Caco-2 (cell line): ENCODE results near the gene KRTAP10-6. TPM values are rescaled to one million over a fixed set of nuclear protein-coding genes. Genes with fewer than 3 reads are reported as not detected.

ENCODE experiments used
- BruUV-seq: library from RNA; stranded (reverse); fragments of 400-500 nt; replicated peaks from 2 replicates; lab custom pipeline; 2021; lab: Mats Ljungman, UMichigan
- CTCF ChIA-PET: fragments of 300-600 bp; sonication (Branson Sonifier 250); formaldehyde crosslinking; loops from one replicate; lab custom pipeline; 2022; ENCODE audit warnings: antibody characterized with exemption; lab: Charles Lee
- POLR2A ChIA-PET: fragments of 300-600 bp; sonication (Branson Sonifier 250); formaldehyde crosslinking; loops from one replicate; lab custom pipeline; 2022; ENCODE audit warnings: antibody characterized with exemption; lab: Charles Lee
- DNase-seq, 2 experiments: peaks; one replicate each; pipeline versions ENCODE4 v3.0.0 to v3.0.0-alpha.2; 2020 to 2022
- H3K27me3 ChIP-seq: replicated peaks from 2 replicates; pipeline ENCODE4 v1.6.0; 2011; ENCODE audit warnings: low read length; ENCODE audit not compliant: control insufficient read depth, insufficient read depth
- H3K36me3 ChIP-seq: 2 replicates; pipeline ENCODE4 v1.5.1; 2011; ENCODE audit warnings: low read length; ENCODE audit not compliant: control insufficient read depth, insufficient read depth
- H3K4me1 ChIP-seq: fragments of 250-450 bp; sonication (Bioruptor Pico); 2 replicates; pipeline ENCODE4 v1.5.1; 2020; ENCODE audit warnings: mild to moderate bottlenecking
- H3K4me3 ChIP-seq: 2 replicates; pipeline ENCODE4 v1.5.1; 2011; ENCODE audit warnings: low read depth, mild to moderate bottlenecking, control low read depth, low read length
- H3K9me3 ChIP-seq: fragments of 250-450 bp; sonication (Bioruptor Pico); 2 replicates; pipeline ENCODE4 v1.5.1; 2020; ENCODE audit warnings: mild to moderate bottlenecking, moderate library complexity
- H3K27ac Mint-ChIP-seq: one replicate; pipeline ENCODE4 v1.8.0; 2022; ENCODE audit warnings: mixed read lengths; ENCODE audit not compliant: unreplicated experiment
- H3K27me3 Mint-ChIP-seq: one replicate; pipeline ENCODE4 v1.8.0; 2022; ENCODE audit warnings: mixed read lengths; ENCODE audit not compliant: insufficient read depth, unreplicated experiment
- H3K36me3 Mint-ChIP-seq: one replicate; pipeline ENCODE4 v1.8.0; 2022; ENCODE audit warnings: mild to moderate bottlenecking, mixed read lengths; ENCODE audit not compliant: insufficient read depth, unreplicated experiment
- H3K4me1 Mint-ChIP-seq: one replicate; pipeline ENCODE4 v1.8.0; 2022; ENCODE audit warnings: low read depth, mixed read lengths; ENCODE audit not compliant: unreplicated experiment
- H3K4me3 Mint-ChIP-seq: one replicate; pipeline ENCODE4 v1.8.0; 2022; ENCODE audit warnings: mild to moderate bottlenecking, moderate library complexity, mixed read lengths; ENCODE audit not compliant: unreplicated experiment
- H3K9me3 Mint-ChIP-seq: one replicate; pipeline ENCODE4 v1.8.0; 2022; ENCODE audit warnings: mixed read lengths; ENCODE audit not compliant: unreplicated experiment
- CTCF ChIP-seq, 2 experiments: fragments of 200-600 bp in 1 of 2; IDR thresholded peaks; 1 replicate in 1 of 2; 2 replicates in 1 of 2; pipeline versions ENCODE4 v1.5.1 to v1.8.0; 2011 to 2022; ENCODE audit warnings: antibody characterized with exemption in 1 of 2, control low read depth in 1 of 2, inconsistent platforms in 1 of 2, low read depth in 1 of 2, low read length in 1 of 2, mild to moderate bottlenecking in 1 of 2, moderate library complexity in 1 of 2; ENCODE audit not compliant: insufficient read depth in 1 of 2, severe bottlenecking in 1 of 2, unreplicated experiment in 1 of 2
- intact Hi-C: fragments of 100-400 bp; cut with micrococcal nuclease; formaldehyde crosslinking; loops from one replicate; pipeline ENCODE4 v1.10.0; 2022; ENCODE audit not compliant: unreplicated experiment
- total RNA-seq: library from RNA; stranded (reverse); gene quantifications from 2 replicates; pipeline ENCODE4 v1.2.3, GENCODE V29; 2022

The KRTAP10-6 gene
- total RNA-seq, 1 experiment from 2014 or later = not detected

GRCh38 chr21:44616591-44616926 is 24.3 kb upstream of the KRTAP10-6 start:
- H3K4me1 Mint-ChIP-seq = no peaks in the 10 kb centered on the region
- no peak for TF ChIP-seq CTCF (IDR thresholded peaks at IDR 0.05; ENCODE audit: insufficient read depth in 1 of 2, low read depth in 1 of 2, low read length in 1 of 2, severe bottlenecking in 1 of 2, unreplicated experiment in 1 of 2)
- no peak overlapping the region for H3K4me3 Mint-ChIP-seq
- Histone ChIP-seq H3K4me1 (no peaks in the 10 kb centered on the region), H3K36me3 (no peaks in the 10 kb centered on the region), H3K4me3 (no peak overlapping the region), H3K27me3 (no peaks in the 10 kb centered on the region), H3K9me3 (peaks cover 12% of the 10 kb centered on the region; the same call in 1 of the 2 replicates)
- peaks cover 6% of the 10 kb centered on the region for H3K27me3 Mint-ChIP-seq
- H3K36me3 Mint-ChIP-seq = no peaks in the 10 kb centered on the region
- ChIA-PET CTCF (no interaction called here), POLR2A (no interaction called here)
- intact Hi-C loops = no loop called here
- no TSS peak for BruUV-seq
- no peak overlapping the region for H3K27ac Mint-ChIP-seq
- DNase-seq = no peak
- H3K9me3 Mint-ChIP-seq = peaks cover 35% of the 10 kb centered on the region

- no peak for DNase-seq
- no peaks in the 10 kb centered on the region for H3K4me1 ChIP-seq
- Mint-ChIP-seq H3K4me1 (no peaks in the 10 kb centered on the region), H3K27ac (no peak overlapping the region), H3K9me3 (peaks cover 40% of the 10 kb centered on the region), H3K36me3 (no peaks in the 10 kb centered on the region), H3K27me3 (peaks cover 6% of the 10 kb centered on the region), H3K4me3 (no peak overlapping the region)
- peaks cover 15% of the 10 kb centered on the region; the same call in 1 of the 2 replicates for H3K9me3 ChIP-seq
- no TSS peak for BruUV-seq
- no peaks in the 10 kb centered on the region for H3K27me3 ChIP-seq
- no peak overlapping the region for H3K4me3 ChIP-seq
- no peaks in the 10 kb centered on the region for H3K36me3 ChIP-seq
- TF ChIP-seq CTCF (IDR thresholded peaks at IDR 0.05; ENCODE audit: insufficient read depth in 1 of 2, low read depth in 1 of 2, low read length in 1 of 2, severe bottlenecking in 1 of 2, unreplicated experiment in 1 of 2) = no peak
- POLR2A ChIA-PET = no interaction called here
- CTCF ChIA-PET = interaction anchor here (0.7 kb wide), 1 partner anchor 270 kb away, joined by 4 read pairs; no protein-coding TSS in a partner anchor
- intact Hi-C loops = no loop called here
These were observed 23.7 kb upstream of the KRTAP10-6 start for GRCh38 chr21:44615911-44616590.

GRCh38 chr21:44615466-44615865 is 23.2 kb upstream of the KRTAP10-6 start:
- Histone ChIP-seq H3K36me3 (no peaks in the 10 kb centered on the region), H3K4me3 (no peak overlapping the region), H3K9me3 (peaks cover 13% of the 10 kb centered on the region; the same call in 1 of the 2 replicates), H3K27me3 (no peaks in the 10 kb centered on the region), H3K4me1 (no peaks in the 10 kb centered on the region)
- POLR2A ChIA-PET = no interaction called here
- no peak for DNase-seq
- BruUV-seq = no TSS peak
- CTCF ChIA-PET = interaction anchor here (0.7 kb wide), 1 partner anchor 271 kb away, joined by 4 read pairs; no protein-coding TSS in a partner anchor
- Mint-ChIP-seq H3K27me3 (peaks cover 6% of the 10 kb centered on the region), H3K4me1 (no peaks in the 10 kb centered on the region), H3K9me3 (peaks cover 40% of the 10 kb centered on the region), H3K27ac (no peak overlapping the region), H3K36me3 (no peaks in the 10 kb centered on the region), H3K4me3 (no peak overlapping the region)
- TF ChIP-seq CTCF (IDR thresholded peaks at IDR 0.05; ENCODE audit: insufficient read depth in 1 of 2, low read depth in 1 of 2, low read length in 1 of 2, severe bottlenecking in 1 of 2, unreplicated experiment in 1 of 2) = no peak
- intact Hi-C loops = no loop called here
